Measurements from ENCODE around the gene SMCHD1. TPM values are rescaled to one million over a fixed set of nuclear protein-coding genes. Genes with fewer than 3 reads are reported as not detected.

Gene SMCHD1
- 42.7 TPM for polyA plus RNA-seq
- long read RNA-seq, donor 1, partial matches to known transcripts: 0 of 1 reads
- long read RNA-seq, donor 1, other reads (novel, unspliced or antisense): 0 of 1 reads
- long read RNA-seq, donor 2, partial matches to known transcripts: 29 of 29 reads
- long read RNA-seq, donor 2, other reads (novel, unspliced or antisense): 0 of 29 reads
- long read RNA-seq, donor 3: 0 reads
- long read RNA-seq, donor 4: 0 reads
- long read RNA-seq, donor 5, full-length matches to known transcripts: 1 of 1 reads
- long read RNA-seq, donor 5, partial matches to known transcripts: 0 of 1 reads
- long read RNA-seq, donor 5, other reads (novel, unspliced or antisense): 0 of 1 reads
- long read RNA-seq, donor 6, partial matches to known transcripts: 12 of 12 reads
- long read RNA-seq, donor 6, other reads (novel, unspliced or antisense): 0 of 12 reads
- long read RNA-seq, donor 7, partial matches to known transcripts: 20 of 20 reads
- long read RNA-seq, donor 7, other reads (novel, unspliced or antisense): 0 of 20 reads
- long read RNA-seq, donor 8, partial matches to known transcripts: 51 of 51 reads
- long read RNA-seq, donor 8, other reads (novel, unspliced or antisense): 0 of 51 reads
- long read RNA-seq, donor 9, partial matches to known transcripts: 17 of 19 reads
- long read RNA-seq, donor 9, other reads (novel, unspliced or antisense): 0 of 19 reads
- long read RNA-seq, donor 10, full-length matches to known transcripts: 2 of 18 reads
- long read RNA-seq, donor 10, partial matches to known transcripts: 16 of 18 reads
- long read RNA-seq, donor 10, other reads (novel, unspliced or antisense): 0 of 18 reads
- long read RNA-seq, donor 11, partial matches to known transcripts: 0 of 2 reads
- long read RNA-seq, donor 11, other reads (novel, unspliced or antisense): 0 of 2 reads

- peak within 1 kb of the TSS; percentile 97 for H3K27ac ChIP-seq (ENCODE audit: low read length)
- H3K4me1 ChIP-seq (ENCODE audit: control insufficient read depth, insufficient read depth, low read length): peaks cover 16% of the 10 kb centered on the region
- DNase-seq: peak; percentile 78 to 93
- H3K36me3 ChIP-seq (ENCODE audit: control insufficient read depth, insufficient read depth, low read length): no peaks in the 10 kb centered on the region
- no CpG with 5 or more reads among the region's 100 CpGs for WGBS (ENCODE audit: insufficient coverage, low lambda C conversion rate)
- H3K4me3 ChIP-seq (ENCODE audit: low read length): peak within 1 kb of the TSS; percentile 98
- H3K9me3 ChIP-seq (ENCODE audit: control insufficient read depth, low read depth, low read length): no peaks in the 10 kb centered on the region
- H3K27me3 ChIP-seq (ENCODE audit: control insufficient read depth, insufficient read depth, low read length): no peaks in the 10 kb centered on the region
Measured at GRCh38 chr18:2655178-2655953, at the start of gene SMCHD1. TSS of gene SMCHD1 (plus strand) at chr18:2655726. CDS start at chr18:2656076, 350 bp downstream.

DNA sequence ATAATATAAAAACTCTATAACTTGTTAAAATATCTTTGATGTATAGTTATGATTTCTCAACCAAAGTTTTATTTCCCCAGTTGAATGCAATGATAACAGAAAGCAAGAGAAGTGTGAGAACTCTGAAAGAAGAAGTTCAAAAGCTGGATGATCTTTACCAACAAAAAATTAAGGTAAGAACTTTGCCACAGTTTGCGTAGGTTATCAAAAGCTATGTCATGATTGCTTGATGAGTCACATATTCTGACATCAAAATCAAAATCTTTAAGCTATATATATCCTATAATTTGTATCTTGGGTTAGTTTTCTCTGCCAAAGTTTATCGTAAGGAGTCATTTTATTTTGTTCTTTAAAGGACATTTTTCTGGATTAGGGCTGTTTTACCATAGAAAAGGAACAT is 49.2 kb upstream of the SMCHD1 start:
- H3K36me3 ChIP-seq (ENCODE audit: control insufficient read depth, insufficient read depth, low read length): no peaks in the 10 kb centered on the region
- H3K27ac ChIP-seq (ENCODE audit: low read length): peak overlapping the region; percentile 68
- DNase-seq: peak in 1 of 2 donors; percentile 11
- H3K4me1 ChIP-seq (ENCODE audit: control insufficient read depth, insufficient read depth, low read length): peaks cover 13% of the 10 kb centered on the region
- H3K27me3 ChIP-seq (ENCODE audit: control insufficient read depth, insufficient read depth, low read length): no peaks in the 10 kb centered on the region
- WGBS (ENCODE audit: insufficient coverage, low lambda C conversion rate): 86% methylated on average over 1 of the region's 2 CpGs
- H3K9me3 ChIP-seq (ENCODE audit: control insufficient read depth, low read depth, low read length): no peaks in the 10 kb centered on the region
- H3K4me3 ChIP-seq (ENCODE audit: low read length): no peak overlapping the region

DNA sequence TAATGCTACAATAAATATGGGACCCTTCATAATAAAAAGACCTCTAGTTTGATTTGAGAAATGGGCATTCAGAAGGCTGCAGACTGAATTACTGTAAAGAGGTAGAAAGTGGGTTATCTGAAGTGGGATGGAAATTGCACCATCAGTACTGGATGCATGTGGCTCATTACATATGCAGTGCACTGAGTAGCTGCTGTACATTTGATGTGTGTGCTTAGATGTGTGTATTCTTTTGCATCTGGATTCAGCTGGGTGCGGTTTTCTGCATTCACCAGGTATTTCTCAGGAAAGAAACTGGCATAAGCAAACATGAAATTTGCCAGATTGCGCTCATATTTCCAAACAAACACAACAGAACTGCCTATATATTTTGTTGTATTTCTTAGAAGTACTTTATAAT is 45.9 kb upstream of the SMCHD1 start:
- Histone ChIP-seq H3K36me3 (ENCODE audit: control insufficient read depth, insufficient read depth, low read length) (peaks cover 2% of the 10 kb centered on the region), H3K4me1 (ENCODE audit: control insufficient read depth, insufficient read depth, low read length) (peaks cover 13% of the 10 kb centered on the region), H3K4me3 (ENCODE audit: low read length) (no peak overlapping the region), H3K27me3 (ENCODE audit: control insufficient read depth, insufficient read depth, low read length) (no peaks in the 10 kb centered on the region), H3K27ac (ENCODE audit: low read length) (no peak overlapping the region), H3K9me3 (ENCODE audit: control insufficient read depth, low read depth, low read length) (no peaks in the 10 kb centered on the region)
- DNase-seq: no peak
- WGBS (ENCODE audit: insufficient coverage, low lambda C conversion rate): no CpG with 5 or more reads among the region's 2 CpGs

- Histone ChIP-seq H3K27ac (ENCODE audit: low read length) (no peak overlapping the region), H3K9me3 (ENCODE audit: control insufficient read depth, low read depth, low read length) (no peaks in the 10 kb centered on the region), H3K4me1 (ENCODE audit: control insufficient read depth, insufficient read depth, low read length) (peaks cover 9% of the 10 kb centered on the region), H3K4me3 (ENCODE audit: low read length) (no peak overlapping the region), H3K27me3 (ENCODE audit: control insufficient read depth, insufficient read depth, low read length) (no peaks in the 10 kb centered on the region), H3K36me3 (ENCODE audit: control insufficient read depth, insufficient read depth, low read length) (peaks cover 5% of the 10 kb centered on the region)
- no peak for DNase-seq
- WGBS (ENCODE audit: insufficient coverage, low lambda C conversion rate): 100% methylated on average over 2 of the region's 5 CpGs
Measured at GRCh38 chr18:2610549-2610948, 45.0 kb upstream of the SMCHD1 start.

DNA sequence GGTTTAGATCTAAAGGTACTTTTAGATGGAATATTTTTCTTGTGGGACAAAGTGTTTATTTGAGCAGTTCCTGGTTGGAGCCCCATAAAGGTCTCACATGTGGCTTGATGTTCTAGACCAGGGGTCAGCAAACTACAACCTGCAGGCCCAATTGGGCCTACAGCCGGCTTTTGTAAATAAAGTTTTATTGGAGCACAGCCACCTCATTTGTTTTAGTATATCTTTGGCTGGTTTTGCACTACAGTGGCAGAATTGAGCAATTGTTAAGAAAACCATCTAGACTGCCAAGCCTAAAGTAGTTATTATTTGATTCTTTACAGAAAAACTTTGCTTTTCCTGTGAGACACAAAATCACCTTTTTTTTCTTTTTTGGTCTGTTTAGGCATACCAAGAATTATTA is 42.5 kb upstream of the SMCHD1 start:
- H3K4me3 ChIP-seq (ENCODE audit: low read length): no peak overlapping the region
- no peak overlapping the region for H3K27ac ChIP-seq (ENCODE audit: low read length)
- H3K4me1 ChIP-seq (ENCODE audit: control insufficient read depth, insufficient read depth, low read length): no peaks in the 10 kb centered on the region
- WGBS (ENCODE audit: insufficient coverage, low lambda C conversion rate): 100% methylated on average over 1 of the region's 1 CpG
- no peaks in the 10 kb centered on the region for H3K9me3 ChIP-seq (ENCODE audit: control insufficient read depth, low read depth, low read length)
- no peaks in the 10 kb centered on the region for H3K27me3 ChIP-seq (ENCODE audit: control insufficient read depth, insufficient read depth, low read length)
- DNase-seq: no peak
- peaks cover 5% of the 10 kb centered on the region for H3K36me3 ChIP-seq (ENCODE audit: control insufficient read depth, insufficient read depth, low read length)

- Histone ChIP-seq H3K27ac (ENCODE audit: low read length) (no peak overlapping the region), H3K4me1 (ENCODE audit: control insufficient read depth, insufficient read depth, low read length) (no peaks in the 10 kb centered on the region), H3K9me3 (ENCODE audit: control insufficient read depth, low read depth, low read length) (no peaks in the 10 kb centered on the region), H3K27me3 (ENCODE audit: control insufficient read depth, insufficient read depth, low read length) (no peaks in the 10 kb centered on the region), H3K4me3 (ENCODE audit: low read length) (no peak overlapping the region), H3K36me3 (ENCODE audit: control insufficient read depth, insufficient read depth, low read length) (peaks cover 3% of the 10 kb centered on the region)
- DNase-seq: no peak
- WGBS (ENCODE audit: insufficient coverage, low lambda C conversion rate): 100% methylated on average over 1 of the region's 4 CpGs
Measured at GRCh38 chr18:2617401-2617998, 38.0 kb upstream of the SMCHD1 start.

GRCh38 chr18:2618009-2618408 is 37.5 kb upstream of the SMCHD1 start:
- no peaks in the 10 kb centered on the region for H3K9me3 ChIP-seq (ENCODE audit: control insufficient read depth, low read depth, low read length)
- H3K4me1 ChIP-seq (ENCODE audit: control insufficient read depth, insufficient read depth, low read length): no peaks in the 10 kb centered on the region
- H3K27me3 ChIP-seq (ENCODE audit: control insufficient read depth, insufficient read depth, low read length): no peaks in the 10 kb centered on the region
- DNase-seq: no peak
- 100% methylated on average over 2 of the region's 4 CpGs for WGBS (ENCODE audit: insufficient coverage, low lambda C conversion rate)
- no peak overlapping the region for H3K27ac ChIP-seq (ENCODE audit: low read length)
- no peak overlapping the region for H3K4me3 ChIP-seq (ENCODE audit: low read length)
- H3K36me3 ChIP-seq (ENCODE audit: control insufficient read depth, insufficient read depth, low read length): peaks cover 3% of the 10 kb centered on the region

GRCh38 chr18:2625217-2625616 is 30.3 kb upstream of the SMCHD1 start:
- Histone ChIP-seq H3K9me3 (ENCODE audit: control insufficient read depth, low read depth, low read length) (no peaks in the 10 kb centered on the region), H3K27me3 (ENCODE audit: control insufficient read depth, insufficient read depth, low read length) (no peaks in the 10 kb centered on the region), H3K4me3 (ENCODE audit: low read length) (no peak overlapping the region), H3K36me3 (ENCODE audit: control insufficient read depth, insufficient read depth, low read length) (no peaks in the 10 kb centered on the region), H3K4me1 (ENCODE audit: control insufficient read depth, insufficient read depth, low read length) (peaks cover 12% of the 10 kb centered on the region), H3K27ac (ENCODE audit: low read length) (peak overlapping the region; percentile 6)
- peak; percentile 71 to 83 for DNase-seq
- WGBS (ENCODE audit: insufficient coverage, low lambda C conversion rate): no CpG with 5 or more reads among the region's 5 CpGs

DNA sequence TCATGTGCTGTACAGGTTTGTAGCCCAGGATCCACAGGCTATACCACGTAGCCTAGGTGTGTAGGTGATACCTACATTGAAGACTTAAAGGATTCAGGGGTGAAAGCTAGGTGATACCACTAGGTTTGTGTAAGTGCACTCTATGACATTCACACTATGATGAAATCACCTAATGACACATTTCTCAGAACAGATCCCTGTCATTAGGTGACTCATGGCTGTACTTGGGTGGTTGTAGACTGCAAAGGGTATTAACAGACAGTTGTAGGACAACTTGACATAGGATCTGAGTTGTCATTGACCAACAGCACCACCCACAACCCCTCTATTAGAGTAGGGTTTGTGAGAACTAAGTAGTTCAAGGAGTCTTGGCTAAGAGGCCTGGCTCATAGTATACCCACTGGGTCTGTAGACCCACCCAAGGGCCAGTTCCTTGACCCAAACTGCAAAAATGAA is 27.7 kb upstream of the SMCHD1 start:
- Histone ChIP-seq H3K36me3 (ENCODE audit: control insufficient read depth, insufficient read depth, low read length) (no peaks in the 10 kb centered on the region), H3K4me3 (ENCODE audit: low read length) (no peak overlapping the region), H3K27me3 (ENCODE audit: control insufficient read depth, insufficient read depth, low read length) (no peaks in the 10 kb centered on the region), H3K4me1 (ENCODE audit: control insufficient read depth, insufficient read depth, low read length) (peaks cover 12% of the 10 kb centered on the region), H3K27ac (ENCODE audit: low read length) (peak overlapping the region; percentile 31), H3K9me3 (ENCODE audit: control insufficient read depth, low read depth, low read length) (no peaks in the 10 kb centered on the region)
- DNase-seq: peak; percentile 56 to 79
- no CpG with 5 or more reads among the region's 1 CpG for WGBS (ENCODE audit: insufficient coverage, low lambda C conversion rate)
